ENCODE data around the gene INSYN2B. TPM values are rescaled to one million over a fixed set of nuclear protein-coding genes. Genes with fewer than 3 reads are reported as not detected.

The INSYN2B gene
- total and polyA plus RNA-seq, 2 of the 4 experiments (the other 2 are of a cell fraction), result 9.1 to 33.5 TPM

DNA sequence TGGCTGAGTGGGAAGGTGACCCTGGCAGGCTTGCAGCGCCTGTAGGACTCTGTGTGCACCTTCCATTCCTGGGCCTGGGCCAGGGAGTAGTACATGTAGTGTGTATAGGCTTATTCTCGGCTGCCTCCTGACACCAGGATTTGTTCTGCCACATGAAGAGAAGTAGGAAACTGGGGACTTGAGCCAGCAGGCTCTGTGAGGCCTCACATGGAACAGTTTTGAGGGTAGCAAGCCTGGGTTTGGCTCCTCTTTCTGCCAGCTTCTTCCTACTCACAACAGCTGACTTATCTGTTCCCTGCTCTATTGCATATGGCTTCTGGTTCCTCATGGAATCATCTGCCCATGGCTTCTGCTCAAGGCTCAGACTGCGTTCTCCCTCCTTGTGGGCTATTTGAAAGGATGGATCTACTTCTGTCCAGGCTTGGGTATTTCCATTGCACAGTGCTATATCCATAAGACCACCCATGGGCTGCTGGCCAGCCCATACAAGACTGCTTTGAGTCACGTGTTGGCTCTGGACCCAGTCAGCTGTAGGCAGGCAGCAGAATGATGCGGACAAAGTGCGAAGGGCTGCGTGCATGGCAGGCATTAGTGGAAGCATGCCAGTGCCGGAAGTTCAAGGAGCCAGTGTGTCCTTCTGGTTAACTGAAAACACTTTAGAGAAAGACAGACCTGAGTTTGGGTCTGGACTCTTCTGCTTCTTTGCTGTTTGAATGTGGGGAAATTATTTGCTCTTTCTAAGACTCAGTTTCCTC lies 11.0 kb upstream of the INSYN2B start:
- peak overlapping the region; percentile 19 for H2AFZ ChIP-seq (replicated peaks; ENCODE audit: low read length, poor library complexity)
- H3K14ac ChIP-seq (replicated peaks; ENCODE audit: low read depth, low read length), result no peak overlapping the region
- intact Hi-C loops (cut with micrococcal nuclease) (no loop called here), in situ Hi-C loops (cut with MboI; ENCODE audit: low sequenced_read_pairs) (no loop called here), dilution Hi-C loops (cut with HindIII; ENCODE audit: low sequenced_read_pairs, unreplicated experiment) (no loop called here)
- no peak for ATAC-seq (ENCODE audit: low read depth)
- ChIA-PET CTCF (no interaction called here), POLR2A (ENCODE audit: unreplicated experiment) (no interaction called here)
- TF ChIP-seq RCOR1 (IDR thresholded peaks at IDR 0.05; ENCODE audit: insufficient replicate concordance, low read length) (no peak), MAZ (IDR thresholded peaks at IDR 0.05; ENCODE audit: borderline replicate concordance, low read depth, low read length) (no peak), RAD21 (IDR thresholded peaks at IDR 0.05; ENCODE audit: low read length) (no peak), MXI1 (IDR thresholded peaks at IDR 0.05; ENCODE audit: borderline replicate concordance, low read depth, low read length) (no peak), RFX5 (IDR thresholded peaks at IDR 0.05; ENCODE audit: low read depth, low read length) (no peak), BHLHE40 (IDR thresholded peaks at IDR 0.05; ENCODE audit: low read depth, low read length) (no peak), POLR2A (IDR thresholded peaks at IDR 0.05; ENCODE audit: low read depth, low read length) (no peak), FOS (IDR thresholded peaks at IDR 0.05; ENCODE audit: low read depth, low read length) (no peak)
- TF ChIP-seq, protein P1, sequence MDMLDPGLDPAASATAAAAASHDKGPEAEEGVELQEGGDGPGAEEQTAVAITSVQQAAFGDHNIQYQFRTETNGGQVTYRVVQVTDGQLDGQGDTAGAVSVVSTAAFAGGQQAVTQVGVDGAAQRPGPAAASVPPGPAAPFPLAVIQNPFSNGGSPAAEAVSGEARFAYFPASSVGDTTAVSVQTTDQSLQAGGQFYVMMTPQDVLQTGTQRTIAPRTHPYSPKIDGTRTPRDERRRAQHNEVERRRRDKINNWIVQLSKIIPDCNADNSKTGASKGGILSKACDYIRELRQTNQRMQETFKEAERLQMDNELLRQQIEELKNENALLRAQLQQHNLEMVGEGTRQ (IDR thresholded peaks at IDR 0.05; ENCODE audit: low read depth, low read length), result no peak; the same call in 1 of the 2 replicates
- TF ChIP-seq, protein P2, sequence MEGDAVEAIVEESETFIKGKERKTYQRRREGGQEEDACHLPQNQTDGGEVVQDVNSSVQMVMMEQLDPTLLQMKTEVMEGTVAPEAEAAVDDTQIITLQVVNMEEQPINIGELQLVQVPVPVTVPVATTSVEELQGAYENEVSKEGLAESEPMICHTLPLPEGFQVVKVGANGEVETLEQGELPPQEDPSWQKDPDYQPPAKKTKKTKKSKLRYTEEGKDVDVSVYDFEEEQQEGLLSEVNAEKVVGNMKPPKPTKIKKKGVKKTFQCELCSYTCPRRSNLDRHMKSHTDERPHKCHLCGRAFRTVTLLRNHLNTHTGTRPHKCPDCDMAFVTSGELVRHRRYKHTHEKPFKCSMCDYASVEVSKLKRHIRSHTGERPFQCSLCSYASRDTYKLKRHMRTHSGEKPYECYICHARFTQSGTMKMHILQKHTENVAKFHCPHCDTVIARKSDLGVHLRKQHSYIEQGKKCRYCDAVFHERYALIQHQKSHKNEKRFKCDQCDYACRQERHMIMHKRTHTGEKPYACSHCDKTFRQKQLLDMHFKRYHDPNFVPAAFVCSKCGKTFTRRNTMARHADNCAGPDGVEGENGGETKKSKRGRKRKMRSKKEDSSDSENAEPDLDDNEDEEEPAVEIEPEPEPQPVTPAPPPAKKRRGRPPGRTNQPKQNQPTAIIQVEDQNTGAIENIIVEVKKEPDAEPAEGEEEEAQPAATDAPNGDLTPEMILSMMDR (conservative IDR thresholded peaks at IDR 0.05; ENCODE audit: low read depth, low read length), result no peak
- H4K91ac ChIP-seq (ENCODE audit: insufficient read depth, low read depth, low read length), result no peak overlapping the region
- no TSS peak for BruUV-seq (replicated peaks)
- no peak overlapping the region for H3K4ac ChIP-seq (ENCODE audit: low read depth, low read length)
- H2AK9ac ChIP-seq (replicated peaks; ENCODE audit: low read depth, low read length, poor library complexity), result no peak overlapping the region
- H2BK20ac ChIP-seq (ENCODE audit: low read depth, low read length), result no peak overlapping the region
- no peak overlapping the region for H3K56ac ChIP-seq (ENCODE audit: extremely low read depth, insufficient read depth, low read length)
- H4K8ac ChIP-seq (ENCODE audit: low read depth in 2 of 2, low read length in 2 of 2), result no peak overlapping the region
- no peak for DNase-seq
- no peak overlapping the region for H4K5ac ChIP-seq (ENCODE audit: low read depth, low read length)
- H3K4me2 ChIP-seq (ENCODE audit: low read depth, low read length), result no peak overlapping the region
- H3K79me1 ChIP-seq (ENCODE audit: low read depth in 1 of 2, low read length in 2 of 2), result no peaks in the 10 kb centered on the region
- no peak overlapping the region for H3K9ac ChIP-seq (ENCODE audit: low read depth, low read length)
- H3K4me3 ChIP-seq (ENCODE audit: insufficient read depth, low read depth, low read length), result no peak overlapping the region
- no peak overlapping the region for H2BK15ac ChIP-seq (ENCODE audit: low read depth, low read length)
- H3K27ac ChIP-seq (ENCODE audit: insufficient read depth, low read length), result no peak overlapping the region
- WGBS, 2 experiments (ENCODE audit: extremely low coverage in 2 of 2, insufficient read length in 1 of 2), result 60% methylated on average over 1 of the region's 8 CpGs; no CpG with 5 or more reads in 1 of the 2 experiments
- H3K18ac ChIP-seq (ENCODE audit: low read depth, low read length), result no peak overlapping the region
- H3K9me1 ChIP-seq (ENCODE audit: insufficient read depth, low read length), result no peaks in the 10 kb centered on the region
- no peak overlapping the region for H2AK5ac ChIP-seq (ENCODE audit: low read depth, low read length)
- H3K23ac ChIP-seq (ENCODE audit: low read depth, low read length), result no peak overlapping the region
- H4K20me1 ChIP-seq (ENCODE audit: insufficient read depth, low read length), result no peaks in the 10 kb centered on the region
- no peaks in the 10 kb centered on the region for H3K36me3 ChIP-seq (ENCODE audit: control insufficient read depth, insufficient read depth, low read length)
- no peak overlapping the region for H2BK5ac ChIP-seq (ENCODE audit: low read depth, low read length, poor library complexity, severe bottlenecking)
- no peaks in the 10 kb centered on the region for H3K9me3 ChIP-seq (ENCODE audit: control insufficient read depth, insufficient read depth, low read length)
- no peak overlapping the region for H2BK120ac ChIP-seq (ENCODE audit: low read depth, low read length)
- no peaks in the 10 kb centered on the region for H3K4me1 ChIP-seq (ENCODE audit: control insufficient read depth, insufficient read depth, low read length)
- H3K27me3 ChIP-seq (ENCODE audit: control insufficient read depth, insufficient read depth, low read length), result no peaks in the 10 kb centered on the region; the same call in 1 of the 2 replicates
